ENCODE measurements around the gene TFB2M. TPM values are rescaled to one million over a fixed set of nuclear protein-coding genes. Genes with fewer than 3 reads are reported as not detected.
A peak's percentile ranks its signal among the peaks of the same experiment; 100 is the strongest.

The TFB2M gene
- total and polyA plus RNA-seq, 2 of the 13 experiments (the other 11 are each of a cell fraction or from before 2014, with no cell fraction given), result 15.7 to 31.4 TPM

GRCh38 chr1:246613096-246613758 is 47.2 kb upstream of the TFB2M start:
- no peaks in the 10 kb centered on the region for H3K27me3 ChIP-seq (ENCODE audit: control insufficient read depth in 1 of 2, insufficient read depth in 2 of 2, low read length in 2 of 2)
- intact Hi-C loops (cut with micrococcal nuclease; ENCODE audit: unreplicated experiment), result no loop called here
- no peak for FAIRE-seq
- no peak overlapping the region for H2AFZ ChIP-seq (ENCODE audit: low read length)
- ChIA-PET CTCF (ENCODE audit: low intra/inter-chr PET ratio, low total read pairs) (no interaction called here), POLR2A (no interaction called here)
- no peak overlapping the region for H3K9ac ChIP-seq (ENCODE audit: insufficient read depth, low read depth, low read length)
- in situ Hi-C loops (cut with HindIII; ENCODE audit: extremely low pct_ligation_motif_present, low pct_unique_long_range_greater_than_20kb), result no loop called here
- no peaks in the 10 kb centered on the region for H3K9me3 ChIP-seq (ENCODE audit: low read length)
- no peak overlapping the region for H3K4me2 ChIP-seq (ENCODE audit: low read depth, low read length)
- H3K36me3 ChIP-seq (replicated peaks in 1 of 2; ENCODE audit: control insufficient read depth in 1 of 2, insufficient read depth in 2 of 2, low read length in 2 of 2), result no peaks in the 10 kb centered on the region; a peak in 1 of 5 replicates
- DNase-seq (ENCODE audit: low spot score), result no peak
- H3K4me3 ChIP-seq (replicated peaks in 1 of 3; ENCODE audit: insufficient read depth in 1 of 3, low read depth in 2 of 3, low read length in 3 of 3), result no peak overlapping the region
- no peak overlapping the region for H3K27ac ChIP-seq (ENCODE audit: extremely low read length, insufficient read depth, low read length)
- peaks cover 12% of the 10 kb centered on the region for H3K4me1 ChIP-seq (ENCODE audit: insufficient read depth, low read length)
- H4K20me1 ChIP-seq (ENCODE audit: insufficient read depth, low read length), result no peaks in the 10 kb centered on the region
- H3K79me2 ChIP-seq (ENCODE audit: insufficient read depth, low read length), result peaks cover 4% of the 10 kb centered on the region
- WGBS (ENCODE audit: low lambda C conversion rate), result 94% methylated on average over 6 of the region's 6 CpGs
- no peak for TF ChIP-seq ZSCAN12 (CRISPR knock-in tag; IDR thresholded peaks at IDR 0.05)
- TF ChIP-seq HNRNPK (IDR thresholded peaks at IDR 0.05; ENCODE audit: low read depth, low read length, poor library complexity, severe bottlenecking), result peak; percentile 89
- TF ChIP-seq ZNF574 (CRISPR knock-in tag; IDR thresholded peaks at IDR 0.05), result no peak
- BruUV-seq (replicated peaks), result no TSS peak
- ATAC-seq, result no peak

- no peaks in the 10 kb centered on the region; a peak in 1 of 5 replicates for H3K36me3 ChIP-seq (replicated peaks in 1 of 2; ENCODE audit: control insufficient read depth in 1 of 2, insufficient read depth in 2 of 2, low read length in 2 of 2)
- no peaks in the 10 kb centered on the region for H3K9me3 ChIP-seq (ENCODE audit: low read length)
- no peak overlapping the region for H3K27ac ChIP-seq (ENCODE audit: extremely low read length, insufficient read depth, low read length)
- WGBS (ENCODE audit: low lambda C conversion rate), result 96% methylated on average over 4 of the region's 4 CpGs
- intact Hi-C loops (cut with micrococcal nuclease; ENCODE audit: unreplicated experiment) (no loop called here), in situ Hi-C loops (cut with HindIII; ENCODE audit: extremely low pct_ligation_motif_present, low pct_unique_long_range_greater_than_20kb) (no loop called here)
- H3K4me2 ChIP-seq (ENCODE audit: low read depth, low read length), result no peak overlapping the region
- H3K27me3 ChIP-seq (ENCODE audit: control insufficient read depth in 1 of 2, insufficient read depth in 2 of 2, low read length in 2 of 2), result no peaks in the 10 kb centered on the region
- POLR2A ChIA-PET, result no interaction called here
- H2AFZ ChIP-seq (ENCODE audit: low read length), result no peak overlapping the region
- H3K4me3 ChIP-seq (replicated peaks in 1 of 3; ENCODE audit: insufficient read depth in 1 of 3, low read depth in 2 of 3, low read length in 3 of 3), result no peak overlapping the region
- FAIRE-seq (no peak), ATAC-seq (no peak), DNase-seq (ENCODE audit: low spot score) (no peak)
- no TSS peak for BruUV-seq (replicated peaks)
- CTCF ChIA-PET (ENCODE audit: low intra/inter-chr PET ratio, low total read pairs), result no interaction called here
- peaks cover 14% of the 10 kb centered on the region for H3K4me1 ChIP-seq (ENCODE audit: insufficient read depth, low read length)
- no peaks in the 10 kb centered on the region for H4K20me1 ChIP-seq (ENCODE audit: insufficient read depth, low read length)
- peaks cover 4% of the 10 kb centered on the region for H3K79me2 ChIP-seq (ENCODE audit: insufficient read depth, low read length)
- H3K9ac ChIP-seq (ENCODE audit: insufficient read depth, low read depth, low read length), result no peak overlapping the region
- TF ChIP-seq TFE3 (CRISPR knock-in tag; IDR thresholded peaks at IDR 0.05) (no peak), MYC (CRISPR knock-in tag; IDR thresholded peaks at IDR 0.05; ENCODE audit: borderline replicate concordance) (no peak), ZNF546 (CRISPR knock-in tag; conservative IDR thresholded peaks at IDR 0.05) (no peak), TBX2 (CRISPR knock-in tag; IDR thresholded peaks at IDR 0.05; ENCODE audit: borderline replicate concordance) (no peak), HMGA1 (CRISPR knock-in tag; conservative IDR thresholded peaks at IDR 0.05) (no peak), HNRNPH1 (optimal IDR thresholded peaks at IDR 0.05; ENCODE audit: low read depth, low read length) (no peak)
These were observed 43.6 kb upstream of the TFB2M start for GRCh38 chr1:246609632-246610031.
